ENCODE measurements around the gene DPM3. TPM values are rescaled to one million over a fixed set of nuclear protein-coding genes. Genes with fewer than 3 reads are reported as not detected.

The DPM3 gene
- total and polyA plus RNA-seq, 2 experiments from 2014 or later, result 96.3 to 121 TPM

DNA sequence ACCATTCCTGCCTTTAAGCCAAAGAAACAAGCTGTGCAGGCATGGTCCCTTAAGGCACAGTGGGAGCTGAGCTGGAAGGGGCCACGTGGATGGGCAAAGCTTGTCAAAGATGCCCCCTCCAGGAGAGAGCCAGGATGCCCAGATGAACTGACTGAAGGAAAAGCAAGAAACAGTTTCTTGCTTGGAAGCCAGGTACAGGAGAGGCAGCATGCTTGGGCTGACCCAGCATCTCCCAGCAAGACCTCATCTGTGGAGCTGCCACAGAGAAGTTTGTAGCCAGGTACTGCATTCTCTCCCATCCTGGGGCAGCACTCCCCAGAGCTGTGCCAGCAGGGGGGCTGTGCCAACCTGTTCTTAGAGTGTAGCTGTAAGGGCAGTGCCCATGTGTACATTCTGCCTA, 6.0 kb downstream of the DPM3 start:
- TF ChIP-seq, protein P1, sequence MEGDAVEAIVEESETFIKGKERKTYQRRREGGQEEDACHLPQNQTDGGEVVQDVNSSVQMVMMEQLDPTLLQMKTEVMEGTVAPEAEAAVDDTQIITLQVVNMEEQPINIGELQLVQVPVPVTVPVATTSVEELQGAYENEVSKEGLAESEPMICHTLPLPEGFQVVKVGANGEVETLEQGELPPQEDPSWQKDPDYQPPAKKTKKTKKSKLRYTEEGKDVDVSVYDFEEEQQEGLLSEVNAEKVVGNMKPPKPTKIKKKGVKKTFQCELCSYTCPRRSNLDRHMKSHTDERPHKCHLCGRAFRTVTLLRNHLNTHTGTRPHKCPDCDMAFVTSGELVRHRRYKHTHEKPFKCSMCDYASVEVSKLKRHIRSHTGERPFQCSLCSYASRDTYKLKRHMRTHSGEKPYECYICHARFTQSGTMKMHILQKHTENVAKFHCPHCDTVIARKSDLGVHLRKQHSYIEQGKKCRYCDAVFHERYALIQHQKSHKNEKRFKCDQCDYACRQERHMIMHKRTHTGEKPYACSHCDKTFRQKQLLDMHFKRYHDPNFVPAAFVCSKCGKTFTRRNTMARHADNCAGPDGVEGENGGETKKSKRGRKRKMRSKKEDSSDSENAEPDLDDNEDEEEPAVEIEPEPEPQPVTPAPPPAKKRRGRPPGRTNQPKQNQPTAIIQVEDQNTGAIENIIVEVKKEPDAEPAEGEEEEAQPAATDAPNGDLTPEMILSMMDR (IDR thresholded peaks at IDR 0.05; ENCODE audit: poor library complexity), result no peak
- TF ChIP-seq EZH2 (IDR thresholded peaks at IDR 0.05; ENCODE audit: borderline replicate concordance) (no peak), EZH2phosphoT487 (IDR thresholded peaks at IDR 0.05; ENCODE audit: low read depth, severe bottlenecking, unreplicated experiment) (no peak)
- Histone ChIP-seq H3K9me2 (replicated peaks; ENCODE audit: insufficient read depth) (no peaks in the 10 kb centered on the region), H2AFZ (no peak overlapping the region), H4K20me1 (ENCODE audit: insufficient read depth, poor library complexity, severe bottlenecking) (no peaks in the 10 kb centered on the region), H3K4me2 (peak overlapping the region; percentile 81), H3K4me3 (no peak overlapping the region), H3K9me3 (ENCODE audit: low read depth) (no peaks in the 10 kb centered on the region), H3K36me3 (replicated peaks; ENCODE audit: insufficient read depth, low read depth) (no peaks in the 10 kb centered on the region), H3K79me2 (peaks cover 59% of the 10 kb centered on the region), H3K27ac (peak overlapping the region; percentile 99), H3K27me3 (no peaks in the 10 kb centered on the region), H3K4me1 (ENCODE audit: insufficient read depth) (peaks cover 37% of the 10 kb centered on the region)
- 69% methylated on average over 1 of the region's 1 CpG for WGBS (ENCODE audit: low lambda C conversion rate, missing lambda C conversion rate)
- DNase-seq (ENCODE audit: low spot score), result no peak

DNA sequence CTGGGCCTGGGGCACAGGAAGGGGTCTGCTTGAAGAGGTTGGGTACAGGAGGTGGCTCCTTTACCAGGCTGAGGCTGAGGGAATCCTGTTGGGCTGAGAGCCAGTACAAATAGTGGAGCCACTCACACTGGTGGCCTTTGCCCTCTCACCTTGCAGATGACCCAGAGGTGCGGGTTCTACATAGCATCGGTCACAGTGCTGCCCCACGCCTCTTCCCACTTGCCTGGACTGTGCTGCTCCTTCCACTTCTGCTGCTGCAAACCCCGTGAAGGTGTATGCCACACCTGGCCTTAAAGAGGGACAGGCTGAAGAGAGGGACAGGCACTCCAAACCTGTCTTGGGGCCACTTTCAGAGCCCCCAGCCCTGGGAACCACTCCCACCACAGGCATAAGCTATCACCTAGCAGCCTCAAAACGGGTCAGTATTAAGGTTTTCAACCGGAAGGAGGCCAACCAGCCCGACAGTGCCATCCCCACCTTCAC, 6.5 kb downstream of the DPM3 start:
- Histone ChIP-seq H4K20me1 (ENCODE audit: insufficient read depth, poor library complexity, severe bottlenecking) (no peaks in the 10 kb centered on the region), H3K9me2 (replicated peaks; ENCODE audit: insufficient read depth) (no peaks in the 10 kb centered on the region), H3K36me3 (replicated peaks; ENCODE audit: insufficient read depth, low read depth) (no peaks in the 10 kb centered on the region), H3K79me2 (peaks cover 59% of the 10 kb centered on the region), H3K27ac (peak overlapping the region; percentile 99), H3K4me2 (peak overlapping the region; percentile 81), H3K4me3 (no peak overlapping the region), H2AFZ (no peak overlapping the region), H3K4me1 (ENCODE audit: insufficient read depth) (peaks cover 34% of the 10 kb centered on the region), H3K9me3 (ENCODE audit: low read depth) (no peaks in the 10 kb centered on the region), H3K27me3 (no peaks in the 10 kb centered on the region)
- TF ChIP-seq, protein P1 (IDR thresholded peaks at IDR 0.05; ENCODE audit: poor library complexity), result no peak
- no peak for TF ChIP-seq EZH2 (IDR thresholded peaks at IDR 0.05; ENCODE audit: borderline replicate concordance)
- no peak for TF ChIP-seq EZH2phosphoT487 (IDR thresholded peaks at IDR 0.05; ENCODE audit: low read depth, severe bottlenecking, unreplicated experiment)
- WGBS (ENCODE audit: low lambda C conversion rate, missing lambda C conversion rate), result 82% methylated on average over 7 of the region's 7 CpGs
- no peak for DNase-seq (ENCODE audit: low spot score)

DNA sequence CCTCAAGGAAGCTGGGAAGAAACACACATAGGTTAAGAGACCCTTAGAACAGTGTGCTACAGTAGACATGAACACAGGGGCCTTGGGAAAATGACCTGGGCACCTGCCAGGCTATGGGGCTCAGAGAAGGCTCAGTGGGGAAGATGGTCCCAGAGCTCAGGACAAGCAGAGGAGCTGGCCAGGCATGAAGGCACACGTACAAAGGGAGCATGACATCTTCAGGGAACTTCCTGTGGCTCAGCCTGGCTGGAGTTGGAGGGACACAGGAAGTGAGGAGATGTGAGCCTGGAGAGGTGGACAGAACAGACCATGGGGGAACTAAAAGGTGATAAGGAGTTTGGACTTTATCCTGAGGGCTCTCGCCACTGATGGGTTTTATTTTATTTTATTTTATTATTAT, 8.5 kb downstream of the DPM3 start:
- 62% methylated on average over 2 of the region's 2 CpGs for WGBS (ENCODE audit: low lambda C conversion rate, missing lambda C conversion rate)

More for the DNA sequence above, 8.5 kb downstream of the DPM3 start:
- H3K79me2 ChIP-seq, result peaks cover 50% of the 10 kb centered on the region
- peak overlapping the region; percentile 97 for H3K27ac ChIP-seq
- H3K4me3 ChIP-seq, result no peak overlapping the region
- no peaks in the 10 kb centered on the region for H3K36me3 ChIP-seq (replicated peaks; ENCODE audit: insufficient read depth, low read depth)
- no peaks in the 10 kb centered on the region for H4K20me1 ChIP-seq (ENCODE audit: insufficient read depth, poor library complexity, severe bottlenecking)
- TF ChIP-seq EZH2 (IDR thresholded peaks at IDR 0.05; ENCODE audit: borderline replicate concordance) (no peak), EZH2phosphoT487 (IDR thresholded peaks at IDR 0.05; ENCODE audit: low read depth, severe bottlenecking, unreplicated experiment) (no peak)
- TF ChIP-seq, protein P1 (IDR thresholded peaks at IDR 0.05; ENCODE audit: poor library complexity), result no peak
- no peak overlapping the region for H2AFZ ChIP-seq
- DNase-seq (ENCODE audit: low spot score), result no peak
- H3K27me3 ChIP-seq, result no peaks in the 10 kb centered on the region
- H3K4me2 ChIP-seq, result peak overlapping the region; percentile 98
- no peaks in the 10 kb centered on the region for H3K9me3 ChIP-seq (ENCODE audit: low read depth)
- H3K9me2 ChIP-seq (replicated peaks; ENCODE audit: insufficient read depth), result no peaks in the 10 kb centered on the region
- H3K4me1 ChIP-seq (ENCODE audit: insufficient read depth), result peaks cover 22% of the 10 kb centered on the region
